NT2/D1 (cell line): Measurements from ENCODE around the gene APRT.

Experiments
- SUZ12 ChIP-seq: IDR thresholded peaks from 2 replicates; pipeline ENCODE4 v1.6.1; 2011; ENCODE audit not compliant: insufficient read length, insufficient read depth; ENCODE audit errors: extremely low read depth
- YY1 ChIP-seq: IDR thresholded peaks from 2 replicates; pipeline ENCODE4 v1.6.1; 2011; ENCODE audit not compliant: insufficient read length, insufficient read depth
- ZNF274 ChIP-seq: IDR thresholded peaks from 2 replicates; pipeline ENCODE4 v1.6.1; 2011; ENCODE audit warnings: mild to moderate bottlenecking, low read depth, low read length

DNA sequence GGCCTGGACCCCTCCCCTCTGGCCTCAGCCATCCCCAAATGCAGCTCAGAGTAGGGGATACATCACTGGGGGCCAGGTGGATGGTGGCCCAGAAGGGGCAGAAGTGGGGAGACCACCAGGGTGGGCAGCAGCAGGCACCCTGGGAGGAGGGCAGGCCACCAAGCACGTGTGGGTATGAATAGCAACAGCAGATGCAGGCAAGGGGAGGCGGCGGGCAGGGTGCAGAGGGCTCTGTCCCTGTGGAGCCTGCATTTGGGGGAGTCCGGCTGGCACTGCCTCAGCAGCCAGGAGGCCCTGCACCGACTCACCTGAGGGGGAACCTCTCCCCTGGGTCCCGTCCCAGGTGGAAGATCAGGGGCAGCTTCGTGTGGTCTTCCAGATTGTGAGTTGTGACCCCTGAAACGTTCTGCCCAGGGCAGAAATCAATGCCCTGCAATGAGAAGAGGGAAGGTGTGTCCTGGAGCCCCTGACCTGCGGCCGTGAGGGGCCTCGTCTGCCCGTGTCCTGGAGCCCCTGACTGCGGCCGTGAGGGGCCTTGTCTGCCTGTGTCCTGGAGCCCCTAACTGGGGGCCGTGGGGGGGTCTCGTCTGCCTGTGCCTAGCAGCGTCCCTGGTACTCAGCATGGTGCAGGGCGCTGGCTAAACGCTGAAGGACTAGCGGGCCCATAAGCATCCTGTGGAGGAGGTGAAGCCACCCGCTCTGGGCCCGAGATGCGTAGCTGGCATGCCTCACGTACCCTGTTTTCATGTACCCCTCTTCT lies 10.7 kb upstream of the APRT start:
- TF ChIP-seq ZNF274 (no peak), SUZ12 (no peak), YY1 (no peak)
